Fibroblast of lung (primary cell): ENCODE results near the gene TNFSF12. TPM values are rescaled to one million over a fixed set of nuclear protein-coding genes. Genes with fewer than 3 reads are reported as not detected.
A peak's percentile ranks its signal among the peaks of the same experiment; 100 is the strongest.

ENCODE experiments used
- DNase-seq, 2 donors: peaks; one replicate each; pipeline versions ENCODE4 v3.0.0 to v3.0.0-alpha.2; 2010; ENCODE audit warnings: low read depth in 2 of 2
- H2AFZ ChIP-seq: 2 replicates; pipeline ENCODE4 v1.5.1; 2012; ENCODE audit warnings: low read length, control low read depth, inconsistent platforms
- H3K27ac ChIP-seq: 2 replicates; pipeline ENCODE4 v1.5.1; 2011; ENCODE audit warnings: low read length, control low read depth; ENCODE audit not compliant: insufficient read depth
- H3K27me3 ChIP-seq: 2 replicates; pipeline ENCODE4 v1.5.1; 2011; ENCODE audit warnings: mild to moderate bottlenecking, low read length; ENCODE audit not compliant: control insufficient read depth, insufficient read depth
- H3K36me3 ChIP-seq: 2 replicates; pipeline ENCODE4 v1.5.1; 2011; ENCODE audit warnings: low read length; ENCODE audit not compliant: control insufficient read depth, insufficient read depth
- H3K4me1 ChIP-seq: 2 replicates; pipeline ENCODE4 v1.5.1; 2011; ENCODE audit warnings: low read length; ENCODE audit not compliant: control insufficient read depth, insufficient read depth; ENCODE audit errors: extremely low read depth
- H3K4me2 ChIP-seq: 2 replicates; pipeline ENCODE4 v1.5.1; 2011; ENCODE audit warnings: low read length, control low read depth; ENCODE audit not compliant: insufficient read depth; ENCODE audit errors: extremely low read depth
- H3K4me3 ChIP-seq, 4 experiments: fragments of 200-600 bp in 1 of 4; sonication (generic) in 1 of 4; replicated peaks in 1 of 4; 2 replicates each; pipeline ENCODE4 v1.5.1; 2011 to 2016; ENCODE audit warnings: low read length in 4 of 4, low read depth in 3 of 4, mild to moderate bottlenecking in 3 of 4, control low read depth in 2 of 4, inconsistent platforms in 1 of 4, mixed read lengths in 1 of 4; ENCODE audit not compliant: insufficient read depth in 1 of 4; ENCODE audit errors: control extremely low read depth in 1 of 4
- H3K79me2 ChIP-seq: 2 replicates; pipeline ENCODE4 v1.5.1; 2012; ENCODE audit warnings: mild to moderate bottlenecking, low read length, inconsistent platforms; ENCODE audit not compliant: control insufficient read depth, insufficient read depth
- H3K9ac ChIP-seq: 2 replicates; pipeline ENCODE4 v1.5.1; 2011; ENCODE audit warnings: mild to moderate bottlenecking, low read length, control low read depth; ENCODE audit not compliant: insufficient read depth
- H3K9me3 ChIP-seq: 2 replicates; pipeline ENCODE4 v1.5.1; 2012; ENCODE audit warnings: low read depth, low read length; ENCODE audit not compliant: control insufficient read depth, insufficient read depth
- H4K20me1 ChIP-seq: 2 replicates; pipeline ENCODE4 v1.5.1; 2011; ENCODE audit warnings: low read length; ENCODE audit not compliant: control insufficient read depth, insufficient read depth; ENCODE audit errors: extremely low read depth
- EZH2 ChIP-seq: IDR thresholded peaks from 2 replicates; pipeline ENCODE4 v1.5.1; 2012; ENCODE audit warnings: low read length, control low read depth, mild to moderate bottlenecking; ENCODE audit errors: missing control alignments
- polyA plus RNA-seq, 2 donors: library from polyadenylated mRNA; depleted of rRNA in 1 of 2; stranded (reverse) in 1 of 2; unstranded in 1 of 2; fragments of >200 nt; gene quantifications; 2 replicates each; pipeline ENCODE4 v1.2.1, GENCODE V29; 2011 to 2012; ENCODE audit warnings: missing spikeins in 1 of 2
- total RNA-seq: library from RNA; depleted of rRNA; stranded (reverse); fragments of >200 nt; gene quantifications from 2 replicates; pipeline ENCODE4 v1.2.1, GENCODE V29; 2014
- TF ChIP-seq, protein P1 (sequence below), 2 donors: IDR thresholded peaks in 1 of 2; conservative IDR thresholded peaks in 1 of 2; 1 replicate in 1 of 2; 2 replicates in 1 of 2; pipeline ENCODE4 v1.5.1; 2011 to 2012; ENCODE audit warnings: low read length in 2 of 2, control low read depth in 1 of 2, inconsistent platforms in 1 of 2, low read depth in 1 of 2, mild to moderate bottlenecking in 1 of 2

TNFSF12 gene
- total and polyA plus RNA-seq, 2 donors (not counting 1 experiment from before 2014, with no cell fraction given): 9.6 to 34.4 TPM

DNA sequence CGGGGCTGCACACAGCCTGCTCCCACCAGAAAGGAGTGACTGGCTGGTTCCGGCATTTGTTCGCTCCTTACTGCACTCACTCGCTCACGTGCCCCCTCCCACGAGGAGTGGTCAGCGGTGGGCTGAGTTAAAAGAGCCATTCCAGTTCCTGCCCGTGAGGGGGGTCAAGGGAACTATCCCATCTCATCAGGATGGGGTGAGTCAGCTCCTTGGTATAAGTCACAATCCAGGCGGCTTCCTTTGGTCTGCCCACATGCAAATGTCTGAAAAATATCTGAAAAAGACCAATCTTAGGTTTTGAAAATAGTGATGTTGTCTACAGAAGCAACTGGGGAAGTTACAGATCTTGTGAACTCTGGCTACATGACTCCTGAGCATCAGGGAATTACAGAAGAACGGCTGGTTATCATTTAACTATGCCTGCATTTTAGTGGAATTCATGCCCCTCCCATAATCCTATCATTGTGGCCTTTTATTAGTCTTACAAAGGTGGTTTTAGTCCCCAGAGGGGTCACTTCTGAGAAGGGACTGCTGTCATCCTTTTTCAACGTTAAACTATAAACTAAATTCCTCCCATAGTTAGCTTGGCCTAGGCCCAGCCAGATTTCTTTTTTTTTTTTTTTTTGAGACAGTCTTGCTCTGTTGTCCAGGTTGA is 9.8 kb upstream of the TNFSF12 start:
- Histone ChIP-seq H3K9ac (no peak overlapping the region), H3K9me3 (no peaks in the 10 kb centered on the region), H3K79me2 (no peaks in the 10 kb centered on the region), H3K27me3 (no peaks in the 10 kb centered on the region), H3K36me3 (no peaks in the 10 kb centered on the region), H4K20me1 (no peaks in the 10 kb centered on the region), H3K27ac (no peak overlapping the region), H3K4me2 (no peak overlapping the region), H3K4me3 (no peak overlapping the region), H2AFZ (no peak overlapping the region), H3K4me1 (no peaks in the 10 kb centered on the region)
- peak in 1 of 2 donors; percentile 80 for DNase-seq
- TF ChIP-seq EZH2: no peak
- TF ChIP-seq, protein P1, sequence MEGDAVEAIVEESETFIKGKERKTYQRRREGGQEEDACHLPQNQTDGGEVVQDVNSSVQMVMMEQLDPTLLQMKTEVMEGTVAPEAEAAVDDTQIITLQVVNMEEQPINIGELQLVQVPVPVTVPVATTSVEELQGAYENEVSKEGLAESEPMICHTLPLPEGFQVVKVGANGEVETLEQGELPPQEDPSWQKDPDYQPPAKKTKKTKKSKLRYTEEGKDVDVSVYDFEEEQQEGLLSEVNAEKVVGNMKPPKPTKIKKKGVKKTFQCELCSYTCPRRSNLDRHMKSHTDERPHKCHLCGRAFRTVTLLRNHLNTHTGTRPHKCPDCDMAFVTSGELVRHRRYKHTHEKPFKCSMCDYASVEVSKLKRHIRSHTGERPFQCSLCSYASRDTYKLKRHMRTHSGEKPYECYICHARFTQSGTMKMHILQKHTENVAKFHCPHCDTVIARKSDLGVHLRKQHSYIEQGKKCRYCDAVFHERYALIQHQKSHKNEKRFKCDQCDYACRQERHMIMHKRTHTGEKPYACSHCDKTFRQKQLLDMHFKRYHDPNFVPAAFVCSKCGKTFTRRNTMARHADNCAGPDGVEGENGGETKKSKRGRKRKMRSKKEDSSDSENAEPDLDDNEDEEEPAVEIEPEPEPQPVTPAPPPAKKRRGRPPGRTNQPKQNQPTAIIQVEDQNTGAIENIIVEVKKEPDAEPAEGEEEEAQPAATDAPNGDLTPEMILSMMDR (conservative IDR thresholded peaks at IDR 0.05 in 1 of 2, IDR thresholded peaks at IDR 0.05 in 1 of 2; ENCODE audit: low read depth in 1 of 2, low read length in 2 of 2): no peak

DNA sequence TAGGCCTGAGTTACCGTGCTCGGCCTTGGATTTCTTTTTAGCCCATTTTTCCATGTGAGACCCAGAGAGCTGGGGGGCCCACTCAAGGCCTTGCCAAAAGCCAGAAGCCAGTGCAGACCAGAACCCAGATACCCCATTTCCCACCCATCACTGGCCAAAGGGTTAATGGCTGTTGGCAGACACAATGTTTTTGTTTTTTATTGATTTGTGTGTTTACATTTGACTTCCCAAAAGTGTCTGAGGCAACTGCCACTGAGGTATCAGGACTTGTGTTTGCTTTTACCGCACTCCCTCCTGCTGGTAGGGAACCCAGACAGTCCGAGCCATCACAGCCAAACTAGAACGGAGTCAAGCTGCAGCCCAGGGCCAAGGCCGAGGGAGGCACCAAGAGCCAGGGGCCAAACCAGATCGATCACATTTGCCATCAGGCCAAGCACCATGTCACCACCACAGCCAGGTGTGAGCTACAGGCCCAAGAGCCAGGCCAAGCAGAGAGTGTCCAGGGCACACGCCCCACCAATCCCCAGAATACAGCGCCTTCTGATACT is 7.7 kb upstream of the TNFSF12 start:
- H2AFZ ChIP-seq: no peak overlapping the region
- no peak overlapping the region for H3K4me2 ChIP-seq
- DNase-seq: no peak
- H3K27me3 ChIP-seq: no peaks in the 10 kb centered on the region
- TF ChIP-seq, protein P1 (conservative IDR thresholded peaks at IDR 0.05 in 1 of 2, IDR thresholded peaks at IDR 0.05 in 1 of 2; ENCODE audit: low read depth in 1 of 2, low read length in 2 of 2): no peak
- no peak for TF ChIP-seq EZH2
- no peak overlapping the region for H3K4me3 ChIP-seq
- H3K36me3 ChIP-seq: no peaks in the 10 kb centered on the region
- H3K9ac ChIP-seq: no peak overlapping the region
- no peaks in the 10 kb centered on the region for H4K20me1 ChIP-seq
- H3K4me1 ChIP-seq: no peaks in the 10 kb centered on the region
- no peaks in the 10 kb centered on the region for H3K79me2 ChIP-seq
- no peaks in the 10 kb centered on the region for H3K9me3 ChIP-seq
- no peak overlapping the region for H3K27ac ChIP-seq

DNA sequence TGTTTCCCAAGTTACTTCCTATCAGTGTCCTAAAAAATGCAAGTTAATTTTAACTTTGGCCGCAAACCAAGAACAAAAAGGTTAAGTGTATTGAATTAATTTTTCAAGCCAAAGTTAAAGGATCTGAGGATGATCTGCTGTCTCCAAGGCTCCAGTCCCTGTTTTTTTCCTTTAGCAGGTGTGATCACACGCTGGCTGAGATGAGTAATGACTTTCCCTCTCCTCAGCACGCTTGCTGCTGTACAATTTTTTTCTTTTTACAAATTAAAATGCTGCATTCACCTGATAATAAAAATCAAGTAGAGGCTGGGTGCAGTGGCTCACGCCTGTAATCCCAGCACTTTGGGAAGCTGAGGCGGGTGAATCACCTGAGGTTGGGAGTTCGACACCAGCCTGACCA is 3.9 kb upstream of the TNFSF12 start:
- Histone ChIP-seq H4K20me1 (no peaks in the 10 kb centered on the region), H3K4me2 (no peak overlapping the region), H3K9ac (no peak overlapping the region), H3K4me1 (peaks cover 4% of the 10 kb centered on the region), H3K27ac (no peak overlapping the region), H3K9me3 (no peaks in the 10 kb centered on the region), H3K4me3 (no peak overlapping the region), H3K79me2 (no peaks in the 10 kb centered on the region), H3K27me3 (no peaks in the 10 kb centered on the region), H2AFZ (no peak overlapping the region), H3K36me3 (no peaks in the 10 kb centered on the region)
- TF ChIP-seq, protein P1 (conservative IDR thresholded peaks at IDR 0.05 in 1 of 2, IDR thresholded peaks at IDR 0.05 in 1 of 2; ENCODE audit: low read depth in 1 of 2, low read length in 2 of 2): no peak
- TF ChIP-seq EZH2: no peak
- DNase-seq: no peak
